Keratinocyte (primary cell): Measurements from ENCODE around the gene BDKRB2.

ENCODE experiments used
- CTCF ChIP-seq, 3 experiments: IDR thresholded peaks in 1 of 3; conservative IDR thresholded peaks in 1 of 3; optimal IDR thresholded peaks in 1 of 3; 2 replicates in 2 of 3; 3 replicates in 1 of 3; pipeline versions ENCODE3 to v1.5.1; 2011; ENCODE audit warnings: low read length in 3 of 3, mild to moderate bottlenecking in 3 of 3, moderate library complexity in 2 of 3, control low read depth in 1 of 3, inconsistent platforms in 1 of 3; ENCODE audit not compliant: insufficient read depth in 2 of 3; ENCODE audit errors: extremely low read depth in 1 of 3
- EZH2 ChIP-seq: IDR thresholded peaks from one replicate; pipeline ENCODE4 v1.6.1; 2012; ENCODE audit warnings: inconsistent platforms, mild to moderate bottlenecking, low read length, moderate library complexity

- TF ChIP-seq CTCF (optimal IDR thresholded peaks at IDR 0.05 in 1 of 3, IDR thresholded peaks at IDR 0.05 in 1 of 3, conservative IDR thresholded peaks at IDR 0.05 in 1 of 3; ENCODE audit: extremely low read depth in 1 of 3, insufficient read depth in 2 of 3, low read length in 3 of 3) (no peak), EZH2 (no peak)
Measured at GRCh38 chr14:96284008-96284407, 79.4 kb downstream of the BDKRB2 start.
